ENCODE data around the gene PPIH. TPM values are rescaled to one million over a fixed set of nuclear protein-coding genes. Genes with fewer than 3 reads are reported as not detected.

Gene PPIH
- total RNA-seq, 1 experiment from 2014 or later = 102 TPM

Other genes starting within 250 kb of the PPIH start
- 1.7 and 3.7 TPM in 2 replicates for gene ZMYND12, start 202.4 kb upstream of the PPIH start, total RNA-seq (2021)
- 73.0 and 76.0 TPM in 2 replicates for gene PPCS, start 201.9 kb upstream of the PPIH start, total RNA-seq (2021)
- gene CCDC30, start 195.1 kb upstream of the PPIH start, total RNA-seq (2021) = 6.9 and 10.2 TPM in 2 replicates
- gene YBX1, start 24.0 kb downstream of the PPIH start, total RNA-seq (2021) = 656 and 1,130 TPM in 2 replicates
- not detected in 2 replicates for gene CLDN19, start 81.8 kb downstream of the PPIH start, total RNA-seq (2021)
- 22.8 and 45.5 TPM in 2 replicates for gene P3H1, start 108.6 kb downstream of the PPIH start, total RNA-seq (2021)
- 5.6 and 8.3 TPM in 2 replicates for gene C1orf50, start 108.8 kb downstream of the PPIH start, total RNA-seq (2021)
- gene TMEM269, start 126.6 kb downstream of the PPIH start, total RNA-seq (2021) = 0.28 and 1.0 TPM in 2 replicates
- gene ERMAP, start 158.7 kb downstream of the PPIH start, total RNA-seq (2021) = 20.8 and 31.2 TPM in 2 replicates
- gene SVBP, start 159.0 kb downstream of the PPIH start, total RNA-seq (2021) = 32.3 and 32.6 TPM in 2 replicates
- 11.4 and 14.6 TPM in 2 replicates for gene ZNF691, start 188.2 kb downstream of the PPIH start, total RNA-seq (2021)